PFSK-1 (cell line): ENCODE data around the gene SIX3.
A peak's percentile ranks its signal among the peaks of the same experiment; 100 is the strongest.

Experiments used
- FOXP2 ChIP-seq: optimal IDR thresholded peaks from 2 replicates; pipeline ENCODE3; 2011; ENCODE audit warnings: borderline replicate concordance, control low read depth, inconsistent platforms; ENCODE audit not compliant: insufficient read depth; ENCODE audit errors: extremely low read length, extremely low read depth
- POLR2AphosphoS5 ChIP-seq: IDR thresholded peaks from 2 replicates; pipeline ENCODE4 v1.6.1; 2012; ENCODE audit warnings: low read depth, mild to moderate bottlenecking, control low read depth, low read length, moderate library complexity
- SIN3A ChIP-seq: IDR thresholded peaks from 2 replicates; pipeline ENCODE4 v1.6.1; 2012; ENCODE audit warnings: mild to moderate bottlenecking, low read length, moderate library complexity, borderline replicate concordance; ENCODE audit not compliant: insufficient read depth
- TAF1 ChIP-seq: IDR thresholded peaks from 2 replicates; pipeline ENCODE4 v1.6.1; 2012; ENCODE audit warnings: low read length, control low read depth, borderline replicate concordance; ENCODE audit not compliant: insufficient read depth
- TF ChIP-seq, protein P1 (sequence below), 2 experiments: IDR thresholded peaks; 2 replicates each; pipeline versions ENCODE4 v1.6.1 to v1.8.0; 2011 to 2012; ENCODE audit warnings: low read depth in 2 of 2, low read length in 2 of 2, control low read depth in 1 of 2, inconsistent platforms in 1 of 2, mild to moderate bottlenecking in 1 of 2, moderate library complexity in 1 of 2; ENCODE audit not compliant: insufficient read depth in 1 of 2

SIX3 gene

DNA sequence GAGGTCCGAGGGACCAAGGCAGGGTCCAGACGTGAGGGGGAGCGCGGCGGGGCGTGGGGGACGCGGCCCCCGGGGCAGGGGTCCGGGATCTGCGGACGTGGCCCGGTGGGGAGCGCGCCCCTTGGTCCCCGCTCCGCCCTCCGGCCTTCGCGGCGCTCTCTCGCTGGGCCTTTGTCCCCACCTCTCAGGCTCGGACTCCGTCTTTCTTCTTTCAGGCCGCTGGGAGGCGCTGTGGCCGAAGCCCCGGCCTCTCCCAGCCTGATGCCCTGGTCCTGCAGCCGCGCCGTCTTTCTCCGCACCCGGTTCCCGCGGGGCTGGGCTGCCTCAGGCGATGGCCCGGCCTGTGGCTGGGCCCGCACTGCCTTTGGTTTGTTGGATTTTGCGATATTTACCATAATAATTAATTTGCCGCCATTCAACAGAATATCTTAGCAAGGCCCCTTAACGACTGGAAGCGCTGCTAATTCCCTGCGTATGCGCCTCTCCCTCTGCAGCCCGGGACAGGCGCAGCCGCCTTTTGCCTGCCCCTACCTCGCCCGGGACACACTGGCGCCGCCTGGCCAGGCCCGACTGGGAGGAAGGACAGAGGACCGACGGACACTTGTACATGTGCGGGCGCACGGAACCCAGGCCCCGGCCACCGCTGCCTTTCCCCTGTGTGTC, 10.8 kb downstream of the SIX3 start:
- TF ChIP-seq SIN3A: no peak
- TF ChIP-seq FOXP2: peak; percentile 22

DNA sequence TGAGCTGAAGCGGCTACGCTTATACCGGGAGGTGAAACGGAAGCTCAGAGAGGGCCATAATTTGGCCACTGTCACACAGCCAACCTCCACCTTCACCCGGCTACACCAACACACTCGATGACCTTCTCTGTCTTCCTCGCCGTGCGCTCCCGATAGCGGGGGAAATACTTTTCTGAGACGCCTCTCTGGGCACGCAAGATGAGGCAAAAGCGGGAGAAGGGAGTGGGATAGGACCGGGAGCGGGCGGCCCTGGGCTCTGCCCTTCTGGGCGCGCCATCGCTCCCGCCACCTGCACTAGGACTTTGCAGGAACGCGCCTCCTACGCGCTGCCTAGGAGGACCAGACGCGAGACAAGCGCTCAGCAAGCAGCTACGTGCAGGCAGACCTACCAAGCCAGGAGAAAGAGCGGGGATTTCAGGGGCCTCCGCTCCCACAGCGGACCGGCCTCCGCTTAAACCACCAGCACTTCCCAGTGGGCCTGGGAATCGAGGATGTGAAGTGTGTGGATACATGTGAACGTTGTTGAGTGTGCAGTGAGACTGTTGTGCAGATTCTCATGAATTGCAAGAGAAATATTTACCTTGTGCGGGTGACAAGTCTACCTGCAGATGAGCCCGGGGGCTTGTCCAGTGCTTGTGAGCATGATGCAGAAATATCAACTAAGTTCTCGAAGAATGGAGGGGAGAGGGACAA, 11.4 kb downstream of the SIX3 start:
- no peak for TF ChIP-seq FOXP2
- TF ChIP-seq, protein P1, sequence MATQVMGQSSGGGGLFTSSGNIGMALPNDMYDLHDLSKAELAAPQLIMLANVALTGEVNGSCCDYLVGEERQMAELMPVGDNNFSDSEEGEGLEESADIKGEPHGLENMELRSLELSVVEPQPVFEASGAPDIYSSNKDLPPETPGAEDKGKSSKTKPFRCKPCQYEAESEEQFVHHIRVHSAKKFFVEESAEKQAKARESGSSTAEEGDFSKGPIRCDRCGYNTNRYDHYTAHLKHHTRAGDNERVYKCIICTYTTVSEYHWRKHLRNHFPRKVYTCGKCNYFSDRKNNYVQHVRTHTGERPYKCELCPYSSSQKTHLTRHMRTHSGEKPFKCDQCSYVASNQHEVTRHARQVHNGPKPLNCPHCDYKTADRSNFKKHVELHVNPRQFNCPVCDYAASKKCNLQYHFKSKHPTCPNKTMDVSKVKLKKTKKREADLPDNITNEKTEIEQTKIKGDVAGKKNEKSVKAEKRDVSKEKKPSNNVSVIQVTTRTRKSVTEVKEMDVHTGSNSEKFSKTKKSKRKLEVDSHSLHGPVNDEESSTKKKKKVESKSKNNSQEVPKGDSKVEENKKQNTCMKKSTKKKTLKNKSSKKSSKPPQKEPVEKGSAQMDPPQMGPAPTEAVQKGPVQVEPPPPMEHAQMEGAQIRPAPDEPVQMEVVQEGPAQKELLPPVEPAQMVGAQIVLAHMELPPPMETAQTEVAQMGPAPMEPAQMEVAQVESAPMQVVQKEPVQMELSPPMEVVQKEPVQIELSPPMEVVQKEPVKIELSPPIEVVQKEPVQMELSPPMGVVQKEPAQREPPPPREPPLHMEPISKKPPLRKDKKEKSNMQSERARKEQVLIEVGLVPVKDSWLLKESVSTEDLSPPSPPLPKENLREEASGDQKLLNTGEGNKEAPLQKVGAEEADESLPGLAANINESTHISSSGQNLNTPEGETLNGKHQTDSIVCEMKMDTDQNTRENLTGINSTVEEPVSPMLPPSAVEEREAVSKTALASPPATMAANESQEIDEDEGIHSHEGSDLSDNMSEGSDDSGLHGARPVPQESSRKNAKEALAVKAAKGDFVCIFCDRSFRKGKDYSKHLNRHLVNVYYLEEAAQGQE (IDR thresholded peaks at IDR 0.05; ENCODE audit: insufficient read depth in 1 of 2, low read depth in 2 of 2, low read length in 2 of 2): no peak
- no peak for TF ChIP-seq SIN3A
- no peak for TF ChIP-seq TAF1
- TF ChIP-seq POLR2AphosphoS5: no peak

DNA sequence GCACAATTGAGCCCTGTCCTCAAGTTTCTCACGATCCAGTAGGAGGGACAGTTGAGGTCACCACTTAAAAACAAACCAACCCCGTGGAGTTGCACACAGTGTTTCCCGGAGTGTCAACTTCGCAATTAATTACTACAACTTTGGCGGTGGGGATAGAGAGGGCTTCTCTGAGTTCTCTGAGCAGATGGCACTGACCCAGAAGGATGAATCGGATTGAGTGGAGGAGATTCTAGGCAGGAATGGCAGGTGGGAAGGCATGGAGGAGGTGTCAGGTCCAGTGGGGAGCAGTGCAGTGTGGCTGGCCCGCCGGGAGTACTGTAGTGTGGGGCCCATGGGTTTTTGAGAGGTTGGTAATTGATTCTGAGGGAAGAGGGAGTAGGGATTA, 12.0 kb downstream of the SIX3 start:
- TF ChIP-seq POLR2AphosphoS5: no peak
- no peak for TF ChIP-seq FOXP2
- TF ChIP-seq, protein P1 (IDR thresholded peaks at IDR 0.05; ENCODE audit: insufficient read depth in 1 of 2, low read depth in 2 of 2, low read length in 2 of 2): no peak
- TF ChIP-seq SIN3A: no peak
- TF ChIP-seq TAF1: no peak

DNA sequence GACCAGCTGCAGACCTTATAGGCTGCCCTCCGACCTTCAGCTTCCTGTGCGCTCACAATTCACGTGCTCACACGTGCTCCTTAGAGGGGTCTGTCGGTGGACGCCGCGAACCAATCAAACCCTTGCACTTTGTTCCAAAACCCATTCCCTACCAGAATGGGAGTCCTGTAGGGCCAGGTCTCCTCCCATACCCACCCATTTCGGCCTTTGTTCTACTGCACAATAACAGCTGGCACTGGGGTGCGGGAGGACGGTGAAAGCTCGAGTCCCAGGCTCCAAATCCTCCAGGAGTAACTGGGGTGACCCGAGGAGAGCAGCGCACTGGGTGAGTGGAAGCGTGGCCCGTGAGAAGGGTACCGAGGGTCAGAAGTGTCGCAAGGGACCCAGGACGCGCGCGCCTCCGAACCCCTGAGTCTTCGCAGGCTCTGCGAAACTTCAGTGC, 13.0 kb downstream of the SIX3 start:
- TF ChIP-seq POLR2AphosphoS5 (no peak), TAF1 (no peak)

DNA sequence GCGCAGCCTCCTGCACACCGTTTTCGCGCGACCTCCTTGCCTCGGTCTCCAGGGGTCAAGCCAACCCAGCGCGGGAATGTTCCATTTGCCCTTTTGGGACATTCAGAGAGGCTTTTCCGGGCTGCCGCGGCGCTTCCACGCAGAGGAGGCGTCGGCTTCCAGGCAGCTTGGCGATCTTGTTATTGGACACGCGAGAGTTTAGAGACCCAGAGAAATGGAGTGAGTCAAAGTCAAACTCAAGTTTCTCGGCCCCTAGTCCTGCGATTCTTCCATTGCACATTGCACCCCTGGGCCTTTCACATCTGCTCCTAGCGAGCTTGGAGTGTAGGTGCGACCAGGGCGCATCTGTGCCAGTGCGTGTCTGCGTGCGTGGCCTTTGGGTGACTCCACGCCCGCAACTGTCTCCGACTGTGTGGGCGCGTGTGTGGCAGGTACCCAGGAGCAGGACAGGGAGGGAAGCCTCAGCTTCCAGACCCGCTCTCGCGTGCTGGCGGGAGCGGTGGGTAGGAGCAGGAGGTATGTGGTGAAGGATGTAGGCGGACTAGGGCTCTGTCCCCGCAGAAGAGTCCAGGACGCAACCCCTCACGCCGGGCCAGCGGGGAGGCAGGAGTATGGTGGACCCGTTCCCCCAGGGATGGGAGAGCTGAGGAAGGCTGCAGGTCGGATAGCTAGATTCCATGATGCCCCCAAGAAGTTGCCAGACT, 13.5 kb downstream of the SIX3 start:
- TF ChIP-seq POLR2AphosphoS5 (no peak), FOXP2 (no peak), TAF1 (no peak), SIN3A (no peak)
- TF ChIP-seq, protein P1 (IDR thresholded peaks at IDR 0.05; ENCODE audit: insufficient read depth in 1 of 2, low read depth in 2 of 2, low read length in 2 of 2): no peak

DNA sequence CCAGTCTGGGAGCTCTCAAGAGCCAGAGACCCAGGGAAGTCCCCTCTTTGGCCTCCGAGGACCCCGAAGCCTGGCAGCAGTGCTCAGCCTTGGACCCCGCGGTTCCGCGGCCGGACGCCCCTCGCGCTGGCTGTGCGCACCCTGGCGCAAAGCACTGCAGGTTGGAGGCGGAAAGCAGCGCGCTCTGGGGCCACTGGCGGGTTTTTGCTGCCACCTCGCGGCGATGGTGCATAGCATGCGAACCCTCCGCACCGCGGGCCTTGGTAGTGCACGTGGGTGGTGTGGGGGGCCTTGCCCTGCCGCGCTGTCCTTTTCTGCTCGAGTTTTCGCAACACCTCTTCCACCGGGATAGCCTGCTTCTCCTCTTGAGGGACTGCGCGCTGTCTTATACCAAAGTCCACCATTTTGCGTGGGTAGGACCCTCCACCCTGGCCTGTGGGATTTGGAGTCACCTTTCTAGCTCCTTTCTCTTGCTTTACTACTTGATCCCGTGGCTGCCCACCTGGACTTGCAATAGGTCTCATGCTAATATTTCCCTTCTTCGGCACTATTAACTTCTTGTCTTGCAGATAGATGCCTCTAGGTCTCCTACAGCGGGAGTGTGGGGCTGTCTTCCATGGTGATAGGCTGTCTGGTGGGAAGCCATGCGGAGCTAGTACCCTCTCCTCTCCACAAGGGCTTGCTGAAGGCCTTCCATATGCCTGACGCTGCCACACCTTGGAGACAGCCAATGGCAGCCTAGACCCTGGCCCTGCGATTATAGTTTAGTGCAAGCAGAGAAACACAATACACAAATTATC, 14.3 kb downstream of the SIX3 start:
- TF ChIP-seq SIN3A: no peak
- TF ChIP-seq FOXP2: peak; percentile 50

DNA sequence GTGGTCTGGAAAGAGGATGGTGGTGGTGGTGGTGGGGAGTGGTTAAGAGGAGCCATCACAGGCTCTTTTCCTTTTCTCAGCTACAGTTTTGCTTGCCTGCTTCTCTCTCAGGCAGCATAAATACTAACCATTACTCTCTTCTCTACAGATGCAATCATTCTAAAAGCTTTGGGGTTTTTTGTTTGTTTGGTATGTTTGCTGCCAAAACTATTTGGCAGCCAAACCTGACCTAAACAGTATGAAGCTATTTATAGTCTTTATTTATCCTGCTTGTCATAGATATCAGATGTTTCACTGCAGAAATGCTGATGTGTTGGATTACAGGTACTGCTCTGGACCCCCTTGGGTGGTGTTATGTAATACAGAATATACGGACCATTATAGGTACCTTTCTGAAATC, 15.3 kb downstream of the SIX3 start:
- no peak for TF ChIP-seq FOXP2
- no peak for TF ChIP-seq SIN3A
- TF ChIP-seq, protein P1 (IDR thresholded peaks at IDR 0.05; ENCODE audit: insufficient read depth in 1 of 2, low read depth in 2 of 2, low read length in 2 of 2): no peak
- TF ChIP-seq TAF1: no peak
- no peak for TF ChIP-seq POLR2AphosphoS5
